IMR-90 (cell line): ENCODE measurements around the gene PHOSPHO2. TPM values are rescaled to one million over a fixed set of nuclear protein-coding genes. Genes with fewer than 3 reads are reported as not detected.

Source experiments
- ATAC-seq: fragments of 200-7000 bp; cut with Tn5 transposase; 2 replicates; pipeline ENCODE4 v1.9.1; 2020; ENCODE audit warnings: low read depth, mild to moderate bottlenecking, moderate library complexity
- BruUV-seq: library from RNA; stranded (reverse); fragments of 400-500 nt; replicated peaks from 2 replicates; lab custom pipeline; 2021; lab: Mats Ljungman, UMichigan
- CTCF ChIA-PET: fragments of 300-600 bp; formaldehyde crosslinking; extraction: SDS; loops from one replicate; lab custom pipeline; 2021; ENCODE audit warnings: antibody characterized with exemption; lab: Yijun Ruan, JAX
- POLR2A ChIA-PET: fragments of 300-600 bp; sonication (Branson Sonifier 250); formaldehyde crosslinking; loops from one replicate; lab custom pipeline; 2022; ENCODE audit warnings: antibody characterized with exemption; ENCODE audit not compliant: unreplicated experiment; lab: Charles Lee
- DNase-seq: peaks from one replicate; pipeline ENCODE4 v3.0.0; 2013
- H2AFZ ChIP-seq: replicated peaks from 2 replicates; pipeline ENCODE3; 2013; ENCODE audit warnings: low read length, mild to moderate bottlenecking; ENCODE audit not compliant: poor library complexity
- H2AK5ac ChIP-seq: 2 replicates; pipeline ENCODE4 v1.6.1; 2013; ENCODE audit warnings: low read depth, low read length, inconsistent platforms
- H2AK9ac ChIP-seq: replicated peaks from 2 replicates; pipeline ENCODE3; 2013; ENCODE audit warnings: mild to moderate bottlenecking, low read depth, low read length, moderate library complexity; ENCODE audit not compliant: poor library complexity
- H2BK120ac ChIP-seq: 2 replicates; pipeline ENCODE4 v1.6.1; 2013; ENCODE audit warnings: low read depth, low read length, inconsistent platforms
- H2BK15ac ChIP-seq: 3 replicates; pipeline ENCODE4 v1.6.1; 2013; ENCODE audit warnings: low read depth, low read length, inconsistent platforms
- H2BK20ac ChIP-seq: 2 replicates; pipeline ENCODE4 v1.6.1; 2013; ENCODE audit warnings: low read depth, mild to moderate bottlenecking, inconsistent platforms, low read length, moderate library complexity
- H2BK5ac ChIP-seq: 2 replicates; pipeline ENCODE4 v1.6.1; 2013; ENCODE audit warnings: mild to moderate bottlenecking, low read depth, low read length, inconsistent platforms; ENCODE audit not compliant: poor library complexity, severe bottlenecking
- H3K14ac ChIP-seq: replicated peaks from 2 replicates; pipeline ENCODE4 v1.6.1; 2013; ENCODE audit warnings: low read depth, low read length, inconsistent platforms
- H3K18ac ChIP-seq: 2 replicates; pipeline ENCODE4 v1.6.1; 2013; ENCODE audit warnings: low read depth, low read length, control low read depth
- H3K23ac ChIP-seq: 2 replicates; pipeline ENCODE4 v1.6.1; 2013; ENCODE audit warnings: low read depth, low read length, inconsistent platforms
- H3K27ac ChIP-seq: 2 replicates; pipeline ENCODE4 v1.5.1; 2013; ENCODE audit warnings: mild to moderate bottlenecking, control low read depth, low read length; ENCODE audit not compliant: insufficient read depth
- H3K27me3 ChIP-seq: 2 replicates; pipeline ENCODE4 v1.6.1; 2013; ENCODE audit warnings: low read length; ENCODE audit not compliant: control insufficient read depth, insufficient read depth
- H3K36me3 ChIP-seq: 2 replicates; pipeline ENCODE4 v1.6.1; 2013; ENCODE audit warnings: low read length, mixed read lengths; ENCODE audit not compliant: control insufficient read depth, insufficient read depth
- H3K4ac ChIP-seq: 2 replicates; pipeline ENCODE4 v1.6.1; 2013; ENCODE audit warnings: low read depth, low read length, inconsistent platforms
- H3K4me1 ChIP-seq: 2 replicates; pipeline ENCODE4 v1.6.1; 2013; ENCODE audit warnings: low read length, mixed read lengths; ENCODE audit not compliant: control insufficient read depth, insufficient read depth
- H3K4me2 ChIP-seq: 2 replicates; pipeline ENCODE4 v1.6.1; 2013; ENCODE audit warnings: low read depth, mild to moderate bottlenecking, control low read depth, low read length, moderate library complexity
- H3K4me3 ChIP-seq: 2 replicates; pipeline ENCODE4 v1.5.1; 2013; ENCODE audit warnings: low read depth, mild to moderate bottlenecking, control low read depth, low read length, moderate library complexity; ENCODE audit not compliant: insufficient read depth
- H3K56ac ChIP-seq: 2 replicates; pipeline ENCODE4 v1.6.1; 2013; ENCODE audit warnings: low read length, inconsistent platforms; ENCODE audit not compliant: insufficient read depth; ENCODE audit errors: extremely low read depth
- H3K79me1 ChIP-seq, 2 experiments: 2 replicates each; pipeline ENCODE4 v1.6.1; 2013; ENCODE audit warnings: low read length in 2 of 2, inconsistent platforms in 1 of 2, low read depth in 1 of 2
- H3K9ac ChIP-seq: 2 replicates; pipeline ENCODE4 v1.6.1; 2013; ENCODE audit warnings: low read depth, low read length, control low read depth
- H3K9me1 ChIP-seq: 2 replicates; pipeline ENCODE4 v1.6.1; 2013; ENCODE audit warnings: low read length, inconsistent platforms; ENCODE audit not compliant: insufficient read depth
- H3K9me3 ChIP-seq: 2 replicates; pipeline ENCODE4 v1.6.1; 2013; ENCODE audit warnings: low read length; ENCODE audit not compliant: control insufficient read depth, insufficient read depth
- H4K20me1 ChIP-seq: 2 replicates; pipeline ENCODE4 v1.6.1; 2013; ENCODE audit warnings: low read length, inconsistent platforms; ENCODE audit not compliant: insufficient read depth
- H4K5ac ChIP-seq: 2 replicates; pipeline ENCODE4 v1.6.1; 2013; ENCODE audit warnings: mild to moderate bottlenecking, low read depth, low read length, control low read depth
- H4K8ac ChIP-seq, 2 experiments: 2 replicates each; pipeline ENCODE4 v1.6.1; 2013; ENCODE audit warnings: low read depth in 2 of 2, low read length in 2 of 2, control low read depth in 1 of 2, inconsistent platforms in 1 of 2
- H4K91ac ChIP-seq: 2 replicates; pipeline ENCODE4 v1.6.1; 2013; ENCODE audit warnings: low read depth, low read length, inconsistent platforms; ENCODE audit not compliant: insufficient read depth
- CTCF ChIP-seq: conservative IDR thresholded peaks from 2 replicates; pipeline ENCODE4 v1.5.1; 2012; ENCODE audit warnings: mild to moderate bottlenecking, low read depth, low read length, improper control_type of control experiment
- FOS ChIP-seq: fragments of 150-350 bp; IDR thresholded peaks from 2 replicates; pipeline ENCODE4 v1.6.1; 2016; ENCODE audit warnings: low read depth, low read length
- MXI1 ChIP-seq: IDR thresholded peaks from 2 replicates; pipeline ENCODE4 v1.6.1; 2012; ENCODE audit warnings: low read depth, mild to moderate bottlenecking, low read length, moderate library complexity, borderline replicate concordance
- NFE2L2 ChIP-seq: fragments of 150-350 bp; IDR thresholded peaks from 2 replicates; pipeline ENCODE4 v1.6.1; 2016; ENCODE audit warnings: low read depth, mild to moderate bottlenecking, low read length
- RAD21 ChIP-seq: IDR thresholded peaks from 2 replicates; pipeline ENCODE4 v1.6.1; 2012; ENCODE audit warnings: low read length, improper control_type of control experiment
- SMC3 ChIP-seq: fragments of 150-350 bp; IDR thresholded peaks from 2 replicates; pipeline ENCODE4 v1.6.1; 2016; ENCODE audit warnings: low read depth, mild to moderate bottlenecking, antibody characterized with exemption, low read length, moderate library complexity
- WGBS, 2 experiments: methylation state at CpG; one replicate each; pipeline versions ENCODE4 v1.1.5 to v1.1.7; 2013; ENCODE audit warnings: missing lambda C conversion rate in 2 of 2; ENCODE audit not compliant: insufficient read length in 1 of 2; ENCODE audit errors: extremely low coverage in 2 of 2; 5-methylcytosine and 5-hydroxymethylcytosine counted together
- dilution Hi-C: fragments of 300-500 bp; cut with HindIII; formaldehyde crosslinking; loops from one replicate; pipeline ENCODE4 v1.14.3; 2018; ENCODE audit warnings: low sequenced_read_pairs; ENCODE audit not compliant: unreplicated experiment
- in situ Hi-C: fragments of 300-500 bp; cut with MboI; formaldehyde crosslinking; loops from 3 replicates; pipeline ENCODE4 v1.14.3; 2019; ENCODE audit warnings: low sequenced_read_pairs, inconsistent platforms, mixed read lengths
- intact Hi-C: fragments of 100-400 bp; cut with micrococcal nuclease; formaldehyde crosslinking; loops from 2 replicates; pipeline ENCODE4 v1.10.0; 2022
- polyA plus RNA-seq, 3 experiments: library from polyadenylated mRNA; depleted of rRNA; stranded (reverse); fragments of >200 nt; gene quantifications; 2 replicates each; pipeline ENCODE4 v1.2.3, GENCODE V29; 2012; ENCODE audit warnings: low replicate concordance in 1 of 3
- total RNA-seq: library from RNA; depleted of rRNA; stranded (reverse); fragments of >200 nt; gene quantifications from 2 replicates; pipeline ENCODE4 v1.2.3, GENCODE V29; 2012

Gene PHOSPHO2
- total and polyA plus RNA-seq, 2 of the 4 experiments (the other 2 are of a cell fraction), result 0.48 to 0.54 TPM

- no peak for TF ChIP-seq SMC3
- TF ChIP-seq NFE2L2, result no peak
- TF ChIP-seq FOS, result no peak
- no peak for TF ChIP-seq RAD21
- no peak for TF ChIP-seq CTCF
- TF ChIP-seq MXI1, result no peak
- no peak for ATAC-seq
- Histone ChIP-seq H2BK15ac (no peak overlapping the region), H3K27me3 (no peaks in the 10 kb centered on the region), H3K9ac (no peak overlapping the region), H4K20me1 (no peaks in the 10 kb centered on the region), H3K4me2 (no peak overlapping the region), H2BK20ac (no peak overlapping the region), H3K4me3 (no peak overlapping the region), H2BK5ac (no peak overlapping the region), H4K5ac (no peak overlapping the region), H3K27ac (no peak overlapping the region), H4K91ac (no peak overlapping the region), H3K4me1 (no peaks in the 10 kb centered on the region), H3K36me3 (peaks cover 4% of the 10 kb centered on the region; the same call in 1 of the 2 replicates), H3K14ac (no peak overlapping the region), H3K9me3 (no peaks in the 10 kb centered on the region), H3K18ac (no peak overlapping the region), H2AFZ (no peak overlapping the region), H4K8ac (no peak overlapping the region), H3K79me1 (peaks cover 0 to 3% of the 10 kb centered on the region in 2 experiments; a peak in 1 of 4 replicates), H3K4ac (no peak overlapping the region), H3K9me1 (no peaks in the 10 kb centered on the region), H3K23ac (no peak overlapping the region), H3K56ac (no peak overlapping the region), H2AK9ac (no peak overlapping the region), H2BK120ac (no peak overlapping the region), H2AK5ac (no peak overlapping the region)
- DNase-seq, result no peak
- WGBS, 2 experiments, result no CpG with 5 or more reads among the region's 1 CpG
- ChIA-PET POLR2A (no interaction called here), CTCF (no interaction called here)
- intact Hi-C loops, result no loop called here
- in situ Hi-C loops, result no loop called here
- dilution Hi-C loops, result no loop called here
- BruUV-seq, result no TSS peak
These were observed 45.1 kb downstream of the PHOSPHO2 start for GRCh38 chr2:169739351-169739750.
